ENCODE data around the gene UBE2O.

DNA sequence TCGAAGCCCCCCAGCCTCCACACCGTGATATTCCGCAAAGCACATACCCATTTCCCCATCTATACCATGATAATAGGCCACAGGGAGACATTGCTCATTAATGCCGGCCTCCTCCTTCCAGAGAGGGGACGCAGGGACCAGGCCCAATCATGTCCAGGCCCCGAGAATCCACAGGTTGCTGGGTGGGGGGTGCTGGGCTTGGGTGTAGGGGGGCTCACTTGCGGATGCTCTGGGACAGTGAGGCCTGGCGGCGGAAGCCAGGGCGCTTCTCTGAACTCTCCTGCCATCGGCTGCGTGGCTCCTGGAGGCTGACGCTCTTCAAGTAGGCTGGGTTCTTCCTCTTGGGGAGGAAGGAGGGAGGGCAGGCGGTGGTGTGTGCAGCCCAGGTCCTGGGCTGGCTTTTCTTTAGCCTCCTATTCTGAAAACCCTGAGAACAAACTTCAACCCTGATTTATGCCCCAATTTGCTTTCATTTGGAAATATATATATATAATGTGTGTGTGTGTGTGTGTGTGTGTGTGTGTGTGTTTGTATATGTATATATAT lies 26.6 kb upstream of the UBE2O start:
- TF ChIP-seq, protein P1, sequence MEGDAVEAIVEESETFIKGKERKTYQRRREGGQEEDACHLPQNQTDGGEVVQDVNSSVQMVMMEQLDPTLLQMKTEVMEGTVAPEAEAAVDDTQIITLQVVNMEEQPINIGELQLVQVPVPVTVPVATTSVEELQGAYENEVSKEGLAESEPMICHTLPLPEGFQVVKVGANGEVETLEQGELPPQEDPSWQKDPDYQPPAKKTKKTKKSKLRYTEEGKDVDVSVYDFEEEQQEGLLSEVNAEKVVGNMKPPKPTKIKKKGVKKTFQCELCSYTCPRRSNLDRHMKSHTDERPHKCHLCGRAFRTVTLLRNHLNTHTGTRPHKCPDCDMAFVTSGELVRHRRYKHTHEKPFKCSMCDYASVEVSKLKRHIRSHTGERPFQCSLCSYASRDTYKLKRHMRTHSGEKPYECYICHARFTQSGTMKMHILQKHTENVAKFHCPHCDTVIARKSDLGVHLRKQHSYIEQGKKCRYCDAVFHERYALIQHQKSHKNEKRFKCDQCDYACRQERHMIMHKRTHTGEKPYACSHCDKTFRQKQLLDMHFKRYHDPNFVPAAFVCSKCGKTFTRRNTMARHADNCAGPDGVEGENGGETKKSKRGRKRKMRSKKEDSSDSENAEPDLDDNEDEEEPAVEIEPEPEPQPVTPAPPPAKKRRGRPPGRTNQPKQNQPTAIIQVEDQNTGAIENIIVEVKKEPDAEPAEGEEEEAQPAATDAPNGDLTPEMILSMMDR (conservative IDR thresholded peaks at IDR 0.05 in 1 of 2, IDR thresholded peaks at IDR 0.05 in 1 of 2; ENCODE audit: low read depth in 1 of 2, low read length in 2 of 2), result no peak
- no peak for TF ChIP-seq EZH2 (IDR thresholded peaks at IDR 0.05; ENCODE audit: low read length, missing control alignments)

All from fibroblast of lung (primary cell).